ENCODE measurements around the gene LHPP.

GRCh38 chr10:124520558-124521428 lies 59.2 kb downstream of the LHPP start:
- TF ChIP-seq CTCF (IDR thresholded peaks at IDR 0.05) (peak; percentile 27), EZH2 (IDR thresholded peaks at IDR 0.05) (no peak)

Measured in neural progenitor cell (in vitro differentiated cells).